Right atrium auricular region (tissue), 2 donors: ENCODE measurements around the gene CPPED1. TPM values are rescaled to one million over a fixed set of nuclear protein-coding genes. Genes with fewer than 3 reads are reported as not detected.

Source experiments
- DNase-seq: peaks from one replicate; pipeline ENCODE4 v3.0.0-alpha.2; 2019; ENCODE audit warnings: low spot score
- H3K27ac ChIP-seq, 2 donors: fragments of 200-600 bp; sonication (generic); 1 replicate in 1 of 2; 2 replicates in 1 of 2; pipeline ENCODE4 v1.5.1; 2016 to 2019
- H3K27me3 ChIP-seq, 2 donors: fragments of 200-600 bp; sonication (generic); one replicate each; pipeline versions ENCODE4 v1.5.1 to v1.6.0; 2017 to 2019
- H3K36me3 ChIP-seq: fragments of 200-600 bp; sonication (generic); one replicate; pipeline ENCODE4 v1.5.1; 2016
- H3K4me1 ChIP-seq, 2 donors: fragments of 200-600 bp; sonication (generic); one replicate each; pipeline versions ENCODE4 v1.5.1 to v1.6.0; 2017 to 2019
- H3K4me3 ChIP-seq, 2 donors: fragments of 200-600 bp; sonication (generic); 1 replicate in 1 of 2; 2 replicates in 1 of 2; pipeline ENCODE4 v1.5.1; 2017 to 2019; ENCODE audit warnings: mild to moderate bottlenecking in 1 of 2, moderate library complexity in 1 of 2
- H3K9me3 ChIP-seq, 2 donors: fragments of 200-600 bp; sonication (generic); one replicate each; pipeline ENCODE4 v1.5.1; 2019
- CTCF ChIP-seq, 2 donors: fragments of 200-600 bp; sonication (generic); IDR thresholded peaks; one replicate each; pipeline ENCODE4 v1.5.1; 2019; ENCODE audit warnings: antibody characterized with exemption in 2 of 2
- total RNA-seq, 2 donors: library from RNA; depleted of rRNA; stranded (reverse); fragments of >200 nt; gene quantifications; one replicate each; pipeline ENCODE4 v1.1.0, GENCODE V29; 2016

CPPED1 gene
- total RNA-seq, 2 donors from 2014 or later, result 5.9 to 6.4 TPM

GRCh38 chr16:12753203-12754023, 50.3 kb downstream of the CPPED1 start:
- H3K9me3 ChIP-seq, result no peaks in the 10 kb centered on the region
- no peaks in the 10 kb centered on the region for H3K36me3 ChIP-seq
- no peak overlapping the region for H3K4me3 ChIP-seq
- no peak overlapping the region for H3K27ac ChIP-seq
- no peaks in the 10 kb centered on the region for H3K27me3 ChIP-seq
- DNase-seq, result no peak
- TF ChIP-seq CTCF (IDR thresholded peaks at IDR 0.05), result no peak
- H3K4me1 ChIP-seq, result peaks cover 0 to 12% of the 10 kb centered on the region in 2 donors

GRCh38 chr16:12752159-12752558, 51.5 kb downstream of the CPPED1 start:
- Histone ChIP-seq H3K27ac (no peak overlapping the region), H3K9me3 (no peaks in the 10 kb centered on the region), H3K36me3 (no peaks in the 10 kb centered on the region), H3K4me3 (no peak overlapping the region), H3K4me1 (peaks cover 0 to under 1% of the 10 kb centered on the region in 2 donors), H3K27me3 (no peaks in the 10 kb centered on the region)
- TF ChIP-seq CTCF (IDR thresholded peaks at IDR 0.05), result no peak
- DNase-seq, result no peak

- Histone ChIP-seq H3K9me3 (peaks cover 0 to 3% of the 10 kb centered on the region in 2 donors), H3K27me3 (no peaks in the 10 kb centered on the region), H3K4me3 (no peak overlapping the region), H3K4me1 (no peaks in the 10 kb centered on the region), H3K36me3 (no peaks in the 10 kb centered on the region), H3K27ac (no peak overlapping the region)
- TF ChIP-seq CTCF (IDR thresholded peaks at IDR 0.05), result no peak
- DNase-seq, result no peak
Measured at GRCh38 chr16:12750554-12750918, 53.2 kb downstream of the CPPED1 start.

GRCh38 chr16:12749076-12749475, 54.6 kb downstream of the CPPED1 start:
- no peaks in the 10 kb centered on the region for H3K36me3 ChIP-seq
- peaks cover 0 to 15% of the 10 kb centered on the region in 2 donors for H3K9me3 ChIP-seq
- H3K4me1 ChIP-seq, result no peaks in the 10 kb centered on the region
- DNase-seq, result no peak
- TF ChIP-seq CTCF (IDR thresholded peaks at IDR 0.05), result no peak
- no peak overlapping the region for H3K27ac ChIP-seq
- no peak overlapping the region for H3K4me3 ChIP-seq
- no peaks in the 10 kb centered on the region for H3K27me3 ChIP-seq

- H3K36me3 ChIP-seq, result no peaks in the 10 kb centered on the region
- H3K9me3 ChIP-seq, result peaks cover 0 to 15% of the 10 kb centered on the region in 2 donors
- H3K27me3 ChIP-seq, result no peaks in the 10 kb centered on the region
- H3K4me1 ChIP-seq, result no peaks in the 10 kb centered on the region
- no peak for TF ChIP-seq CTCF (IDR thresholded peaks at IDR 0.05)
- H3K27ac ChIP-seq, result no peak overlapping the region
- DNase-seq, result no peak
- no peak overlapping the region for H3K4me3 ChIP-seq
Measured at GRCh38 chr16:12747827-12748226, 55.9 kb downstream of the CPPED1 start.

GRCh38 chr16:12747261-12747660, 56.4 kb downstream of the CPPED1 start:
- no peaks in the 10 kb centered on the region for H3K36me3 ChIP-seq
- no peak for TF ChIP-seq CTCF (IDR thresholded peaks at IDR 0.05)
- H3K4me1 ChIP-seq, result no peaks in the 10 kb centered on the region
- H3K27ac ChIP-seq, result no peak overlapping the region
- DNase-seq, result no peak
- H3K27me3 ChIP-seq, result no peaks in the 10 kb centered on the region
- peaks cover 0 to 15% of the 10 kb centered on the region in 2 donors for H3K9me3 ChIP-seq
- H3K4me3 ChIP-seq, result no peak overlapping the region
